Fibroblast of skin of abdomen (primary cell): Measurements from ENCODE around the gene NTSR2.

ENCODE experiments used
- DNase-seq: peaks from one replicate; pipeline ENCODE4 v3.0.0-alpha.2; 2013

Gene NTSR2

DNA sequence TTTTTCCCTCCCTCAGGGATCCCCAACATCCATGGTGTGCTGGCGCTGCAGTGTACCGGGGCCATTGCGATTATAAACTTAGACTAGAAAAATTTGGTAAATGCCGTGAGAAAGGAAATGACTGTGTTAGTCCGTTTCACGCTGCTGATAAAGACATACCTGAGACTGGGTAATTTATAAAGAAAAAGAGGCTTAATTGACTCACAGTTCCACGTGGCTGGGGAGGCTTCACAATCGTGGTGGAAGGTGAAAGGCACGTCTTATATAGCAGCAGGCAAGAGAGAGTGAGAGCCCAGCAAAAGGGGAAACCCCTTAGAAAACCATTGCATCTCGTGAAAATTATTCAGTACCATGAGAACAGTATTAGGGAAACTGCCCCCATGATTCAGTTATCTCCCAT is 44.3 kb downstream of the NTSR2 start:
- DNase-seq, result no peak

DNA sequence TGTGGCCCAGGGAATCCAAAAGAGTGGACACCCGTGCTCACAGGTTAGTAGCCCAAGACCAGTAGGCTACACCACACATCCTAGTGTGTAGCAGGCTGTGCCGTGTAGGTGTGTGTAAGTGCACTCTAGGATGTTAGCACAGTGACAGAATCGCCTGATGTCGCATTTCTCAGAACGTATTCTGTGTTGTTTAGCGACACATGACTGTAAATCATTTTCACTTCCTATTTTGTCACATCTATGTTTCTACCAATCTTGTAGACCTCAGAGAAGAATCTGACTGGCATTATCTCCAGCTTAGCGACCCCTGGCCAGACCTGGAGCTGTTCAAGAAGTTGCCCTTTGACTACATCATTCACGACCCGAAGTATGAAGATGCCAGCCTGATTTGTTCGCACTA is 45.1 kb downstream of the NTSR2 start:
- no peak for DNase-seq

DNA sequence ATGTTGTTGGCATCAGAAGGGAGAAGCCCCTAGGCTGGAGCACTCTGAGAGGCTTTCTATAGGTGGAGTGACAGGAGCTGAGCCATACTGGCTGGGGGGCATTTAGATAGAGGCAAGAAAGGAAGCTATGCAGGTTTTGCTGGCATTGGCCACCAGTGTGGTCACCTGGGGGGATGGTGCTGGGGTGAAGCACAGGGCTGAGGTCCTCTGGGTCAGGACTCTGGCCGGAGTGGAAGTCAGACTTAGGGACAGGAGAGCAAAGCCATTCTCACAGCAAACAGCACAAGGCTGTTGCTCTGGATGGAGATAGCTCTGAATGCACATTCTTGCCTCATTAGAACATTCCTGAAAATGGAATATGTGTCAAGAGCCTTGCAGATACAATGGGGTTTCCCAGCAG is 47.4 kb downstream of the NTSR2 start:
- no peak for DNase-seq

DNA sequence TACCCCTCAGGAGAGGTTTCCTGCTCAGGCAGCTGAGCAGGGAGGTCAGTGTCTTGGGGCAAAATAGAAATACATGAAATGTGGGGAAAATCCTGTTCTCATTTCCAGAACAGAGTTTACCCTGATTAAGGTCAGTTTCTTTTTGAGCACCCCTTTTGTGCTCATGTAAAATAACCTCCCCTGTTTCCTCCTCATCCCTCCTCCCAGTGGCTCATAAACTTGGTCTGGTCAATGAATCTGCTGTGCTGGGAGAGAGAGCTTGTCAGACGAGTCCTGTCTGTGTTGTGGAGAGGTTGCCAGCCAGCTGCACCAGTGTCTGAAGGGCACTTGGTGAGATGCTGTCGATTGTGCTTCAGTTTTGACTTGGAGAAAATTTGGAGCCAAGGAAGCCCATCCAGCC is 48.6 kb downstream of the NTSR2 start:
- DNase-seq, result no peak

DNA sequence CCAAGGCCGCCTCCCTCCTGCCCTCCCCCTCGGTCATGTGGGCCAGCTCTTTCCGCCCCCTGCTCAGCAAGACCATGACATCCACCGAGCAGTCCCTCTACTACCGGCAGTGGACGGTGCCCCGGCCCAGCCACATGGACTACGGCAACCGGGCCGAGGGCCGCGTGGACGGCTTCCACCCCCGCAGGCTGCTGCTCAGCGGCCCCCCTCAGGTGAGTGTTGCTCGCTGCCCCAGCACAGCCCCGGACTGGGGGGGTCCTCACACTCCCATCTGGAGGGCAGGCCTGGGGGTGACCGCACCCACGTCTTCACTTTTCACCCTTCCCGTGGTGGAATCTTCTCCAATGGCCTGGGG is 51.3 kb downstream of the NTSR2 start:
- DNase-seq, result no peak

DNA sequence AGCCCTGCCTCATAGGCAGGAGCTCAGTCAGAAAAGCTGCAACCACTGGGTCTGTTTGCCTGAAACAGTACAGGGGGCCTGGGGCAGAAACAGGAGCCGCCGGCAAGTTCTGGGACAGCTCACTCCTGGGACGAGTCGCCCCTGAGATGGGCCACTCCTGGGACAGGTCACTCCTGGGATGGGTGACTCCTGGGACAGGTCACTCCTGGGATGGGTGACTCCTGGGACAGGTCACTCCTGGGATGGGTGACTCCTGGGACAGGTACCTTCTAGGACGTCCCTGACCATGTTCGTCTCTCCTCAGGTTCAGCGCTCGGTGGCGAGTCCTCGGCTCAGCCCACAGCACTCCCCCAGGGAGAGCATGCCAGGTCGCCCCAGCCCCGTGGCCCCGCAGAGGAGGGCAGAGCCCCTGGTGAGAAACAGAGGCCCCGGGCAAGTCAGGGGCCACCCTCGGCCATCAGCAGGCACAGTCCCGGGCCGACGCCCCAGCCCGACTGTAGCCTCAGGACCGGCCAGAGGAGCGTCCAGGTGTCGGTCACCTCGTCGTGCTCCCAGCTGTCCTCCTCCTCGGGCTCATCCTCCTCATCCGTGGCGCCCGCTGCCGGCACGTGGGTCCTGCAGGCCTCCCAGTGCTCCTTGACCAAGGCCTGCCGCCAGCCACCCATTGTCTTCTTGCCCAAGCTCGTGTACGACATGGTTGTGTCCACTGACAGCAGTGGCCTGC is 51.8 kb downstream of the NTSR2 start:
- no peak for DNase-seq

DNA sequence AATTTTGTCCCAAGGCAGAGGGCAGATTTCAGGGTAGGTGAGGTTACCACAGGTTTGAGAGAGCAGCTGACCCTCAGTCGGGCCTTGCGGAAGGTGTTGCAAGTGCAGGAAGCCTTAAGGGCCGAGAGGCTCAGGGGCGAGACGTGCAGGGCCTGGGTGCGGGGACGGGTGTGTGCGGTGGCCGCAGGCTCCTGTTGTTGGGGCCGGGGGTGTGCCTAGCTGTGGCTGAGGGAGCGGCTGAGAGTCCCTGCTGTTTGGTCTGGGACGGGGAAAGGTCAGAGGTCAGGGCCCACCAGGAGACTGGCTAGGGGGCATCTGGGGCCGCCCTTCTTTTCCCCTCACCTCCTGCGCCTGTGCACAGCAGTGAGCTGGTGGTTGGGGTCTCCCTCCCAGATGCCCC is 52.5 kb downstream of the NTSR2 start:
- no peak for DNase-seq

DNA sequence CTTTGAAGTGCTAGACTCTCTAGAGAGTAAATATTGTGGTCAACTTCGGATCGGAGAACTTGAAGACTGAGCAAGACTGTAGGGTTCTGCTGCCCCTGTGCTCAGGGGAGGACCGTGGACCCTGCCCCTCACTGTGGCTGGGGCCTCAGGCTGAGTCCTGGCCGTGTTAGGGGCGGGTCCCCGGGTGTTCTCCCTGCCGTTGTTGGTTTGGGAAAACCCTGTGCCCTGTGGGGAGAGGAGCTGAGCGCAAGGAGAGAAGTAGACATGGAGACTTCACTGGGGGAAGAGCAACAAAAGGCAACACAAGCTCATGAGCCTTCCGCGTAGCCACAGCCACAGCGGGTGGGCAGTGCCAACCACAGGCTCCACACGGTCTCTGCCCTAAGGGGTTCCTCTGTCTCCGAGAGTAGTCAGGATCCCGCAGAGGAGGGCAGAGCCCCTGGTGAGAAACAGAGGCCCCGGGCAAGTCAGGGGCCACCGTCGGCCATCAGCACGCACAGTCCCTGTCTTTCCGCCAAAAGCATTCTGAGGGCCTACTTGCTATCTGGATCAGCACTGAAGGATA is 53.1 kb downstream of the NTSR2 start:
- DNase-seq, result no peak

DNA sequence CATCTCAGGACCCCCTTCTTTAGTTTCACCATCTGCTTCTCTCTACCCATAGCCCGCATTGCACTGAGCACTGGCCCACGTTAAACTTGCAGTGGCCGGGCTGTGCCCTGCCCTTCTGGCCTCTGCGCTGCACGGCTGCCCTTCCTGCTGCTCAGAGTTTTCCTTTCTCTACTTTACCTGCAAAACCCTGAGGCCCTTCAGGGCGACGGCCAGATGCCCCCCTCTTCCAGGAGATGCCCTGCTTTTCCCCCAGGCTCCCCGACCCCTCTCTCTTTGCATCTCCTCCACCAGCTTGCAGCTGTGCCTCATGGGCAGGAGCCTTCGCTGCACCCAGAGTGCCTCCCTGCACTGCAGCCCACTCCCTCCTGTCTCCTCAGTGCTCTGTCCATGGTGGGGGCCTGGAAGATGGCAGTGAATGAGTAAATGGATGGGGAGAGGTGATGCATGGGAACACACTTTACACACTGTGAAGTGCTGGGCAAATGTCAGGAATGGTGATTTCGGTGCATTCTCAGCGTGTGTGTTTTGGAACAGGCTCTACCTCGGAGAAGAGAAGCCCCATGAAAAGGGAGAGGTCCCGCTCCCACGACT is 53.8 kb downstream of the NTSR2 start:
- DNase-seq, result no peak

DNA sequence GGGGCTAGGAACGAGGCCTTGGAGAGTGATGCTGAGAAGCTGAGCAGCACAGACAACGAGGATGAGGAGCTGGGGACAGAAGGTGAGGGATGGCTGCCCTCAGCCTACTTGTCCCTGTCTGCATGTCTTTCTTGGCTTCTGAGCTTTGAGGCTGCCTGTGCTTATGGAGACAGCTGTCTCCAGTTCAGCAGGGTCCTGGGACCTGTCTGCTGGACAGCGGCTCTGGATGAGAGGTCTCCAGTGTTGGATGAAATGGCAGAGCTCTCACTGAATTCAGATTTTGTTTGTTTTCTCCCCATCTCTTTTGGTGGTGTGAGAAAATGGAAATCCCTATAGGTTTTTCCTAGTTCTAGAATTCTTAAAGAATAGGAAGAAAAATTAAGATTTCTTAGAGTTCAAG is 54.8 kb downstream of the NTSR2 start:
- no peak for DNase-seq

DNA sequence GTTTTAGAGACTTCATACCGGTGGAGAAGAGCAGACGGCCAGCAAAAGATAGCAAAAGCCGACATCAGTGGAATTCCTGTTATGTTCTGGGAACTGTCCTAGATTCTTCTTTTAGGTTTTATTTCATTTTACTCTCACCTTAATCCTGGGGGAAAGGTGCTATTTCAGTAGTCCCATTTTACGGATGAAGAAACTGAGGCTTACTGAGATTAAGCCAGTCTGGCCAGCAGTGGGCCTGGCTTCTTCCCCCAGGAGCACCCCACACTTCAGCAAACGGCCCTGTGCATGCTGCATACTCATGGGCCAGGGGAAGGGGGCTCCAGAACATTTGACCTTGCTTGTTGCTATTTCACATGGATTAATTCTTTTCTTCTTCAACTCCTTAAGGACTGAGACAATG is 56.7 kb downstream of the NTSR2 start:
- DNase-seq, result no peak

DNA sequence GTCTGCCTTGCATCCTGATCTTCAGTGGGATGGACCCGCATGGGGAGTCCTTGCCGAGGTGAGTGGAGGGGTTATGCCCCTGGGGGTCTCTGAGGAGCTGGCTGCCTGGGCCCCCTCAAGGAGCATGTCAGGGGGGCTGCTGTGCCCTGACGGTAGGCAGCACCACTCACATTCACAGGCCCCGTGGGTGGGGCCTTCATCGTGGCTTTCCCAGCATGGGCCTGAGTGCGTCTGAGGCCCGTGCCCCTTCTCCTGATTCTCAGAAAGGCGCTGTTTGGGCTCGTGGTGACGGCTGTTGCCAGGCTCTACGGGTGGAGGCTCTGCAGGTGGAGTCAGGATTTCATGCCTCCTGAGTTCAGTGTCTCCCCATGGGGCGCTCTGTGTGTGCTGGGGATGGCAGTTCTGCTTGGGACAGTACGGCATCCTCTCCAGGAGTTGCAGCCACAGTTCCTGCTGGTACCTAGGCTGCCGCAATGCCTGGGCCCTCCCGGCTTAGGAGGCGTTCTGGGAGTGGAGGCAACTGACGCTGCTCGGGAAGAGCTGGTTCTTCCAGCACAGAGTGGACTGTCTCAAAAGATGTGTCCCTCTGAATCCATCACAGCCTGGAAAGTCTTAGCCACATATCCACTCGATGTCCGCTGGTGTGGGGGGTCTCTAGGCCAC is 57.3 kb downstream of the NTSR2 start:
- DNase-seq, result no peak

DNA sequence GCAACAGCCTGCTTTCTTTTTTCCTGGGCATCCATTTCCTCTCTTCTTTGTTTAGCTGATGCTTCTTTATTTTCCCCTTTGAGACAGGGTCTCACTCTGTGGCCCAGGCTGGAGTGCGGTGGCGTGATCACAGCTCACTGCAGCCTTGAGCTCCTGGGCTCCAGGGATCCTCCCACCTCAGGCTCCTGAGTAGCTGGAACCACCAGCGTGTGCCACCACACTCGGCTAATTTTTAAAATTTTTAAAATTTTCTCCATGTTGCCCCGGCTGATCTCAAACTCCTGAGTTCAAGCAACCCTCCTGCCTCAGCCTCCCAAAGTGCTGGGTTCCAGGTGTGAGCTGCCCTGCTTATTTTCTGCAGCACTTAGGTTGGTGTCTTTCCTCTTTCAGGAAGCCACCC is 58.7 kb downstream of the NTSR2 start:
- DNase-seq, result no peak

DNA sequence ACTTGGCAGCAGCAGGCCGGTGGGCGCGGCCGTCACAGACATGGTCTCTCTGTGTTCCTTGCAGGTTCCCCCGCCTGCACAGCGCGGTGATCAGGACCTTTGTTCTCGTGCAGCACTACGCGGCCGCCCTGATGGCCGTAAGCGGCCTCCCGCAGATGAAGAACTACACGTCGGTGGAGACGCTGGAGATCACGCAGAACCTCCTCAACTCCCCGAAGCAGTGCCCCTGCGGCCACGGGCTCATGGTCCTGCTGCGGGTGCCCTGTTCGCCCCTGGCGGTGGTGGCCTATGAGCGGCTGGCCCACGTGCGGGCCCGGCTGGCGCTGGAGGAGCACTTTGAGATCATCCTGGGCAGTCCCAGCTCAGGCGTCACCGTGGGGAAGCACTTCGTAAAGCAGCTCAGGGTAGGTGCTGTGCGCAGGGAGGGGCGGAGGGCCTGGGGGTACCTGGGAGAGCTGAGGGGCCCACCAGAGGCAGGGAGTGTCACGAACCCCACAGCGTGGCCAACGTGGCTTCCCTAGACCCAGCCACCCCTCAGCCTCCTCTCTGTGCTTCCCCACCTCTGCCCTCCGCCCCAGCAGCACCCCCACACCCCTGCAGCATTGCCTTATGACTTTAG is 59.3 kb downstream of the NTSR2 start:
- DNase-seq, result no peak
